ENCODE data around the gene CHI3L2. TPM values are rescaled to one million over a fixed set of nuclear protein-coding genes. Genes with fewer than 3 reads are reported as not detected.

Gene CHI3L2
- total and polyA plus RNA-seq, 8 donors = 1.4 to 28.1 (median 2.8) TPM; not detected in 3

DNA sequence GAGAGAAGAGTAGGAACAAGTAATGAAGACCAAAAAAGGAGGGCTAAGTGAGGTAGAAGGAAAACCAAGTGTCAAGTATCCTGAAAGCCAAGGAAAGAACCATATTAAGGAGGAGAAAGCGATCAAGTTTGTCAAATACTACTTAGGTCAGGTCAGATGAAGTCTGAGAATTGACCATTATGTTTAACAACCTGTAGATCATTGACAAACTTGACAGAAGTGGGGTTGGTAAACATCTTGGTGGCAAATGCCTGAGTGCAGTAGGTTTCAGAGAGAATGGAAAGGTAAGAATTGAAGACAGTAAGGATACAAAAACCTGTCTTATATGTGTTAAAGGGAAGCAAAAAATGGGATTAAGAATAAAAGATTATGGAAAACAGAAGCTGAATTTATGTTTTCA lies 59.4 kb downstream of the CHI3L2 start:
- H3K27me3 ChIP-seq = no peaks in the 10 kb centered on the region
- H3K9me3 ChIP-seq = no peaks in the 10 kb centered on the region
- no peak overlapping the region for H3K4me3 ChIP-seq
- TF ChIP-seq EP300 (IDR thresholded peaks at IDR 0.05) (no peak), POLR2A (IDR thresholded peaks at IDR 0.05) (no peak)
- intact Hi-C loops (cut with DNase I; ENCODE audit: low total_unique reads) = no loop called here
- no peaks in the 10 kb centered on the region for H3K36me3 ChIP-seq
- WGBS, 5 donors = 0 to 21% (median 0%) methylated on average over 1 of the region's 1 CpG
- no peak for DNase-seq
- H3K4me1 ChIP-seq = peaks cover 0 to 8% (median 0%) of the 10 kb centered on the region in 4 donors
- H3K27ac ChIP-seq = no peak overlapping the region

DNA sequence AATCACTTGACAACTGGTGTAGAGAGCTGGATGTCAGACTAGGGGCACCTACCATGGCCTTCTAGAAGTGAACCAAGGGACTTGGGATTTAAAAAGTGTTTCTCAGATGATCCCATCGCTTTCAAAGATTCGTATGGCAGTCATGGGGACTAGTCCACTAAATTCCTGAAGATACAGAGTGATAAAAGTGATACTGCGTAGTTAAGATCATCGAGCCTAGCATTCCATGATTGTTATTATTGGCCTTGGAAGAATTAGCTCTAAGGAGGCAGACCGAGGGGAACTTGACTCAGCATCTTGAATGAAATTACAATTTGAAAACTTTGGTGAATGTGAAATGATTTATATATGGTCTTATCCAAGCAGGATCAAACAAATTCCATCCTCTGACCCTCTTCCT lies 61.9 kb downstream of the CHI3L2 start:
- peak overlapping the region in 1 of 5 donors; percentile 31 for H3K27ac ChIP-seq
- H3K36me3 ChIP-seq = no peaks in the 10 kb centered on the region
- TF ChIP-seq EP300 (IDR thresholded peaks at IDR 0.05) (no peak), POLR2A (IDR thresholded peaks at IDR 0.05) (no peak), POLR2AphosphoS5 (IDR thresholded peaks at IDR 0.05) (no peak)
- TF ChIP-seq, protein P1, sequence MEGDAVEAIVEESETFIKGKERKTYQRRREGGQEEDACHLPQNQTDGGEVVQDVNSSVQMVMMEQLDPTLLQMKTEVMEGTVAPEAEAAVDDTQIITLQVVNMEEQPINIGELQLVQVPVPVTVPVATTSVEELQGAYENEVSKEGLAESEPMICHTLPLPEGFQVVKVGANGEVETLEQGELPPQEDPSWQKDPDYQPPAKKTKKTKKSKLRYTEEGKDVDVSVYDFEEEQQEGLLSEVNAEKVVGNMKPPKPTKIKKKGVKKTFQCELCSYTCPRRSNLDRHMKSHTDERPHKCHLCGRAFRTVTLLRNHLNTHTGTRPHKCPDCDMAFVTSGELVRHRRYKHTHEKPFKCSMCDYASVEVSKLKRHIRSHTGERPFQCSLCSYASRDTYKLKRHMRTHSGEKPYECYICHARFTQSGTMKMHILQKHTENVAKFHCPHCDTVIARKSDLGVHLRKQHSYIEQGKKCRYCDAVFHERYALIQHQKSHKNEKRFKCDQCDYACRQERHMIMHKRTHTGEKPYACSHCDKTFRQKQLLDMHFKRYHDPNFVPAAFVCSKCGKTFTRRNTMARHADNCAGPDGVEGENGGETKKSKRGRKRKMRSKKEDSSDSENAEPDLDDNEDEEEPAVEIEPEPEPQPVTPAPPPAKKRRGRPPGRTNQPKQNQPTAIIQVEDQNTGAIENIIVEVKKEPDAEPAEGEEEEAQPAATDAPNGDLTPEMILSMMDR (IDR thresholded peaks at IDR 0.05) = no peak
- H3K4me3 ChIP-seq = no peak overlapping the region
- no peaks in the 10 kb centered on the region for H3K27me3 ChIP-seq
- intact Hi-C loops (cut with DNase I; ENCODE audit: low total_unique reads) = no loop called here
- H3K4me1 ChIP-seq = peaks cover 0 to 8% (median 0%) of the 10 kb centered on the region in 4 donors
- WGBS, 5 donors = 52 to 68% (median 59%) methylated on average over 4 to 5 of the region's 5 CpGs
- no peak for DNase-seq
- no peaks in the 10 kb centered on the region for H3K9me3 ChIP-seq

DNA sequence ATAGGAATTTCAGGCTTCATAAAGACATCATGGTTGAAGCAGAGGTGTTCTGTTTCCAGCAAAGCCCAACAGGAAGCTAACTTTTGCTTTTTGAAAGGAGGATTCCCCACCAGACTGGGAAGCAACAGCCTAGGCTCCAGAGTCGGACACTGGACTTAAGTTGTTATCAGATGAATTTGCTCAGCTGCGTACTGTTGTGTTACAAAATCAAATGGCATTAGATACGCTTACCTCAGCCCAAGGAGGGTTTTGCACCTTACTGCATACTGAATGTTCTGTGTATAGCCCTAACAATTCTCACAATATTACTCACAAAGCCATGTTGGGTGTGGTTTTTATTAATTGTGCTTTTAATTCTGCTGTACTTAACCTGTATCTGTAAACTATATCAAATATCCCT lies 62.6 kb downstream of the CHI3L2 start:
- peaks cover 0 to 8% (median 0%) of the 10 kb centered on the region in 4 donors for H3K4me1 ChIP-seq
- no peaks in the 10 kb centered on the region for H3K36me3 ChIP-seq
- no peaks in the 10 kb centered on the region for H3K9me3 ChIP-seq
- H3K27ac ChIP-seq = no peak overlapping the region
- TF ChIP-seq POLR2A (IDR thresholded peaks at IDR 0.05) (no peak), POLR2AphosphoS5 (IDR thresholded peaks at IDR 0.05) (no peak), EP300 (IDR thresholded peaks at IDR 0.05) (no peak)
- TF ChIP-seq, protein P1 (IDR thresholded peaks at IDR 0.05) = no peak
- no peak for DNase-seq
- intact Hi-C loops (cut with DNase I; ENCODE audit: low total_unique reads) = no loop called here
- no peak overlapping the region for H3K4me3 ChIP-seq
- H3K27me3 ChIP-seq = no peaks in the 10 kb centered on the region
- WGBS, 5 donors = 55 to 85% (median 65%) methylated on average over 3 of the region's 3 CpGs

DNA sequence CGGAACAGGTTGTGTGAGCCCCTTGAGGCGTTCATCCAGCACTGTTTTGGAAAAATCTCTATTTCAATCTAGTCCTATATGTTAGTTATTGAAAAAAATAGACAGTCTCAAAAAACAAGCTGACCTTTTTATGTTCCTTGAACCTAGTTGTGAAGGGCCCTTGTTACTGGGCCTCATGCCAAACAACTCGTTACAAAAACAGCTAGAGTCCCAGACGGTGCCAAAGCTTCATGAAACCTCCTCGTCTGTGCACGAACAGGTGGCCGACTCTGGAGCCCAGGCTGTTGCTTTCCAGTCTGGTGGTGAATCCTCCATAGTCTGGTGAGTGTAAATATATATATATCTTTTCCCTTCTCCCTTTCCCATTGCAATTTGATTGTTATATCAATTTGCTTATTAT lies 63.1 kb downstream of the CHI3L2 start, which contains the start of gene CHIA:
TSS of gene CHIA (plus strand) at position 222 of the 400 bp plus-strand sequence. CDS start 19,617 bp downstream, outside the sequence.
- no peak for DNase-seq
- WGBS, 5 donors = 23 to 43% (median 41%) methylated on average over 7 of the region's 7 CpGs

More for the DNA sequence above, 63.1 kb downstream of the CHI3L2 start, which contains the start of gene CHIA:
- H3K4me3 ChIP-seq = no peak within 1 kb of the TSS
- H3K27ac ChIP-seq = no peak within 1 kb of the TSS
- intact Hi-C loops (cut with DNase I; ENCODE audit: low total_unique reads) = no loop called here
- no peaks in the 10 kb centered on the region for H3K9me3 ChIP-seq
- no peaks in the 10 kb centered on the region for H3K36me3 ChIP-seq
- peaks cover 0 to 8% (median 0%) of the 10 kb centered on the region in 4 donors for H3K4me1 ChIP-seq
- no peak for TF ChIP-seq EP300 (IDR thresholded peaks at IDR 0.05)
- TF ChIP-seq, protein P1 (IDR thresholded peaks at IDR 0.05) = no peak
- TF ChIP-seq POLR2A (IDR thresholded peaks at IDR 0.05) = no peak
- no peak for TF ChIP-seq POLR2AphosphoS5 (IDR thresholded peaks at IDR 0.05)
- H3K27me3 ChIP-seq = no peaks in the 10 kb centered on the region

Small RNA genes within 50 kb of the gene (small RNA-seq; reads per million reads assigned to genes)
- 0 reads per million in 4 donors for gene AL355816.1

Other genes starting within 250 kb of the CHI3L2 start
- 100 to 1,000 TPM in 1 of 5 donors, 10 to 100 TPM in 2, 1 to 10 TPM in 2; 2.6 to 420 (median 43.1) TPM for gene DRAM2, start 87.6 kb upstream of the CHI3L2 start, total RNA-seq
- gene DRAM2, start 87.6 kb upstream of the CHI3L2 start, polyA plus RNA-seq = 10 to 100 TPM; 27.8 to 48.1 (median 31.7) TPM
- 10 to 100 TPM in 3 of 5 donors, 1 to 10 TPM in 2; 4.6 to 71.4 (median 22.8) TPM for gene CEPT1, start 87.5 kb upstream of the CHI3L2 start, total RNA-seq
- gene CEPT1, start 87.5 kb upstream of the CHI3L2 start, polyA plus RNA-seq = 10 to 100 TPM in 2 of 3 donors, 1 to 10 TPM in 1; 6.1 to 16.2 (median 10.8) TPM
- 100 to 1,000 TPM in 1 of 5 donors, 10 to 100 TPM in 4; 24.6 to 121 (median 36.0) TPM for gene DENND2D, start 27.1 kb upstream of the CHI3L2 start, total RNA-seq
- gene DENND2D, start 27.1 kb upstream of the CHI3L2 start, polyA plus RNA-seq = 10 to 100 TPM; 35.4 to 48.5 (median 42.9) TPM
- 10 to 100 TPM in 1 of 5 donors, 1 to 10 TPM in 3, not detected in 1; 3.9 to 23.2 (median 8.4) TPM for gene CHIA, start 63.1 kb downstream of the CHI3L2 start, total RNA-seq
- 100 to 1,000 TPM in 2 of 3 donors, 10 to 100 TPM in 1; 69.0 to 604 (median 288) TPM for gene CHIA, start 63.1 kb downstream of the CHI3L2 start, polyA plus RNA-seq
- 10 to 100 TPM in 1 of 5 donors, 1 to 10 TPM in 2, under 1 TPM in 1, not detected in 1; 0.45 to 18.5 (median 1.8) TPM for gene OVGP1, start 200.0 kb downstream of the CHI3L2 start, total RNA-seq
- gene OVGP1, start 200.0 kb downstream of the CHI3L2 start, polyA plus RNA-seq = 1 to 10 TPM in 1 of 3 donors, under 1 TPM in 2; 0.50 to 2.8 (median 0.76) TPM
- gene WDR77, start 221.5 kb downstream of the CHI3L2 start, total RNA-seq = 10 to 100 TPM in 4 of 5 donors, 1 to 10 TPM in 1; 5.8 to 31.2 (median 13.8) TPM
- 10 to 100 TPM; 18.5 to 25.3 (median 25.1) TPM for gene WDR77, start 221.5 kb downstream of the CHI3L2 start, polyA plus RNA-seq
- 100 to 1,000 TPM in 3 of 5 donors, 10 to 100 TPM in 2; 21.6 to 362 (median 190) TPM for gene ATP5PB, start 221.8 kb downstream of the CHI3L2 start, total RNA-seq
- gene ATP5PB, start 221.8 kb downstream of the CHI3L2 start, polyA plus RNA-seq = 100 to 1,000 TPM; 207 to 373 (median 332) TPM
- 10 to 100 TPM in 2 of 5 donors, 1 to 10 TPM in 3; 2.2 to 19.0 (median 3.2) TPM for gene C1orf162, start 246.3 kb downstream of the CHI3L2 start, total RNA-seq
- gene C1orf162, start 246.3 kb downstream of the CHI3L2 start, polyA plus RNA-seq = 10 to 100 TPM; 12.3 to 18.3 (median 17.1) TPM

Data from stomach (tissue), 9 donors.